Smooth muscle cell of the brain vasculature (primary cell): Measurements from ENCODE around the gene ARHGEF25.
"Not testable (repeated sequence)": the region's sequence is repeated elsewhere in the genome, so short reads cannot be mapped to it uniquely, and the experiment has no call there.

Source experiments
- DNase-seq: peaks from one replicate; pipeline ENCODE4 v3.0.0-alpha.2; 2012; ENCODE audit warnings: low read depth, low spot score

The ARHGEF25 gene

GRCh38 chr12:57585156-57585555 is 26.1 kb upstream of the ARHGEF25 start:
- no peak for DNase-seq

GRCh38 chr12:57586128-57586527 is 25.1 kb upstream of the ARHGEF25 start:
- DNase-seq = no peak

GRCh38 chr12:57586832-57587429 is 24.3 kb upstream of the ARHGEF25 start:
- no peak for DNase-seq

GRCh38 chr12:57588951-57589610 is 22.2 kb upstream of the ARHGEF25 start:
- DNase-seq = not testable (repeated sequence)

GRCh38 chr12:57590479-57590863 is 20.8 kb upstream of the ARHGEF25 start:
- DNase-seq = no peak

GRCh38 chr12:57590864-57591781 is 20.1 kb upstream of the ARHGEF25 start, which contains the start of gene PIP4K2C:
Gene PIP4K2C (plus strand): TSS chr12:57591192. CDS start chr12:57591290, 98 bp downstream.
- DNase-seq = no peak

- no peak for DNase-seq
These were observed 19.4 kb upstream of the ARHGEF25 start for GRCh38 chr12:57591782-57592325.

GRCh38 chr12:57592551-57593165 is 18.6 kb upstream of the ARHGEF25 start:
- no peak for DNase-seq

GRCh38 chr12:57593187-57593586 is 18.0 kb upstream of the ARHGEF25 start:
- no peak for DNase-seq

GRCh38 chr12:57600395-57600794 is 10.8 kb upstream of the ARHGEF25 start:
- no peak for DNase-seq

GRCh38 chr12:57602544-57602943 is 8.7 kb upstream of the ARHGEF25 start:
- no peak for DNase-seq

- DNase-seq = no peak
These were observed 7.9 kb upstream of the ARHGEF25 start for GRCh38 chr12:57603324-57603723.

GRCh38 chr12:57603815-57604453 is 7.3 kb upstream of the ARHGEF25 start:
- DNase-seq = no peak

GRCh38 chr12:57604454-57604991 is 6.7 kb upstream of the ARHGEF25 start, which contains the start of gene DTX3:
Gene DTX3 (plus strand): TSS chr12:57604824. CDS start chr12:57606518, 1,694 bp downstream.
- DNase-seq = no peak

- no peak for DNase-seq
These were observed 6.0 kb upstream of the ARHGEF25 start for GRCh38 chr12:57604992-57605810.

- no peak for DNase-seq
These were observed 5.4 kb upstream of the ARHGEF25 start for GRCh38 chr12:57605811-57606311.

- no peak for DNase-seq
These were observed 4.8 kb upstream of the ARHGEF25 start for GRCh38 chr12:57606399-57606798.

- no peak for DNase-seq
These were observed 4.4 kb upstream of the ARHGEF25 start for GRCh38 chr12:57606821-57607220.

- DNase-seq = no peak
These were observed 3.1 kb upstream of the ARHGEF25 start for GRCh38 chr12:57607958-57608663.
